ENCODE data around the gene YWHAG.

DNA sequence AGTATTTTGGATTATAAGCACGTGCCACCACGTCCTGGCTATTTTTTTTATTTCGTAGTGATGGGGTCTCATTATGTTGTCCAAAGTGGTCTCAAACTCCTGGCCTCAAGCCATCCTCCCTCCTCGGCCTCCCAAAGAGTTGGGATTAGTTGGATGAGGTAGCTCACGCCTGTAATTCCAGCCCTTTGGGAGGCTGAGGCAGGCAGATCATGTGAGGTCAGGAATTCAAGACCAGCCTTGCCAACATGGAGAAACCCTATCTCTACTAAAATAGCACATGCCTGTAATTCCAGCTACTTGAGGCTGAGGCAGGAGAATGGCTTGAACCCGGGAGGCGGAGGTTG lies 21.8 kb upstream of the YWHAG start:
- TF ChIP-seq CTCF (IDR thresholded peaks at IDR 0.05) (no peak), EP300 (IDR thresholded peaks at IDR 0.05) (no peak)
